ENCODE data around the gene VSTM4.

The VSTM4 gene

GRCh38 chr10:49001870-49002672, 113.3 kb downstream of the VSTM4 start:
- DNase-seq = no peak

- no peak for DNase-seq
Measured at GRCh38 chr10:49001402-49001801, 113.9 kb downstream of the VSTM4 start.

DNA sequence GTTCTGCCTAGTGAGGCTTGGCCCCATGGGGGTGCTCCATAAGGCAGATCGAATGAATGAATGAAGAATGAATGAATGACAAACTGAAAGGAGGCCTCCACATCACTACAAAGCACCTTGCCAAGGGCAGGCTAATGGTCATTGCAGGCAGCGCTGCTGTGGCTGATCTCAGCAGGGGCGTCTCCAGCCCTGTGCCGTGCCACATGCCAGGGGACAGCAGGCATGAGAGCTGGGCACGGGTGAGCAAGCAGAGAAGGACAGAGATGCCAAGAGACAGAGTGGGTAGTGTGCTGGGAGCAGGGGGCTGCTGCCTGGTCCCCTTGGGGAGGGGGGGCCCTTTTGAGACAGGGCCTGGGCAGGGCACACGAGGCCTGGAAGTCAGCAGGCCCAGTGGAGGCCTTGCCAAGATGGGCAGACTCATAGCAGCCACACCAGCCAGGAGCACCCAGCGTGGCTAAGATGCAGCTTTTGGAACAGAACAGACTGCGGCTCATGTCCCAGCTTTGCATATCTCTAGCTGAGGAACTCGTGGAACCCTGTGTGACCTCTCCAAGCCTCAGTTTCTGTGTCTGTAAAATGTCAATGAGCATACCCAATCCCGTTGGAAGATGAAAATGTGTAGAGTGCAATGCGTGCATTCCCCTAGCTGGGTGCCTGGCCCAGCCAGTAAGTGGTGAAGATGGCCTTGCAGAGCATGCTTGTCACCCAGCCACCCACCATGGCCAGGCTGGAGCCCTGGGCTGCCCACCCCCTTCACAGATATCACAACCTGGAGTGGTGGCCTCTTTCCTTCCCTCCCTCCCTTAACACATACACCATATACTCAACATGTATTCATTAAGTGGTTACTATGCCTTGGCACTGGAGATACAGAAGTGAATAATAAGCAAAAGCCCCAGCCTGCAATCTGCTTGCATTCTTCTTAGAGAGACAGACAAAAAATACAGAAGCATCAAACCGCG, 114.6 kb downstream of the VSTM4 start:
- no peak for DNase-seq

- no peak for DNase-seq
Measured at GRCh38 chr10:48999346-48999745, 116.0 kb downstream of the VSTM4 start.

DNA sequence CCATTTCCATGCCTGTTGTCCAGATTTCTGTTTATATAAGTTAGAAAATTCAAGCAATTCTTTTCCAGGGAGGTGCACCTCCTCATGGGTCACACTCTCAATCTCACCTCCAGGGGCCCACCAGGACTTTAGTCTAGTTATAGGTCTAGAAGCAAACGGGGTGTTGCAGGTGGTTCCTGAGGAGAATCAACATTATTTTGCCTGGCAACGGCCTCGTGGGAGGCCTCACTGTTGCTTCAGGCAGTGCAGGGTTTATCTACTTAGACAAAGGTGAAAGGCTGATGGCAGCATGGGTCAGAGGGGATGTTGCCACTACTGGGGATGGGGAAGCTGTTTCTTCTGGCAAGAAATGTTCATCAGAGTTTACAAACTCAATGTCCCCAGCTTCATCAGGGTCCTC, 119.0 kb downstream of the VSTM4 start:
- no peak for DNase-seq

DNA sequence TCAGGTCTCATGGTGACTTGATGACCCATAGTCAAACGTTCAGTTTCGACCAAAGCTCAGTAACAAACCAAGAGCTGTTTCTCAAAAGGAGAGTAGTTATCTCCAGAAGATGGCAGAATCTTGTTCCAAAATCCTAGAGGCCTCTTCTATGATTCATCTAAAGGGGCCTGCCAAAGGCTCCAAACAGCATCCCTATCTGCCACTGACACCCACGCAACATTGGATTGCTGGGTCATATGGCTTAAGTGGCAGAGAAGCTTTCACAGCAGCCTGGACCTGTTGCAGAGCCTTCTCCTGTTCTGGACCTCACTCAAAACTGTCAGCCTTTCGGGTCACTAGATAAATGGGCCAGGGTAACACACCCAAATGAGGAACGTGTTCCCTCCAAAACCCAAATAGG, 121.7 kb downstream of the VSTM4 start:
- DNase-seq = no peak

GRCh38 chr10:48990226-48990625, 125.1 kb downstream of the VSTM4 start:
- DNase-seq = no peak

DNA sequence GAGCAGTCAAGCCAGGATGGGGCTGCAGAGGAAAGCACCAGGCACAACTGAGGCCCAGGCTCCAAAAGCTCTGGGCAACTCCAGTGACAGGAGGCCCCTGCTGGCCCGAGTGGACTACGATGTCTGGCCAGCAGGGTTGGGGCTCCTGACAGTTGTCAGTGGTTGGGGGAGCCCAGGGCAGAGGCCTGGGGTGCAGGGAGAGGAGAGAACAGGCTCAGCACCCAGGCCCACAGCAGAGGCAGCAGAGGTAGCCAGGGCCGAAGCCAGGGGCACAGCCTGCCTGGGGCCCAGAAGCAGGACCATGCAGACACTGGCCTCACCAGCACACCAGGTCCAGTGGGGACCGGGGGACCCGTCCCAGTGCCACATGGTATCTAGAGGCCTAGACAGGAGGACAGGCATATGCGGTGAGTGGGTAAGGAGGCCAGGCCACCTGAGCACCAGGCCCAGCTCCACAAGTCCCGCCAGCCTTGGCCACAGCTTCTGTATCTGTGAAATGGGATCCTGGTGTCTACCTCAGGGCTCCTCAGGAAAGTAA, 129.6 kb downstream of the VSTM4 start:
- no peak for DNase-seq

- no peak for DNase-seq
Measured at GRCh38 chr10:48983648-48984351, 131.5 kb downstream of the VSTM4 start.

GRCh38 chr10:48982584-48982983, 132.7 kb downstream of the VSTM4 start:
- DNase-seq = no peak

GRCh38 chr10:48981310-48981907, 133.9 kb downstream of the VSTM4 start:
- peak; percentile 24 to 27 for DNase-seq

- no peak for DNase-seq
Measured at GRCh38 chr10:48978318-48978717, 137.0 kb downstream of the VSTM4 start.

GRCh38 chr10:48976196-48976595, 139.1 kb downstream of the VSTM4 start:
- no peak for DNase-seq

GRCh38 chr10:48974510-48975156, 140.7 kb downstream of the VSTM4 start:
- no peak for DNase-seq

DNA sequence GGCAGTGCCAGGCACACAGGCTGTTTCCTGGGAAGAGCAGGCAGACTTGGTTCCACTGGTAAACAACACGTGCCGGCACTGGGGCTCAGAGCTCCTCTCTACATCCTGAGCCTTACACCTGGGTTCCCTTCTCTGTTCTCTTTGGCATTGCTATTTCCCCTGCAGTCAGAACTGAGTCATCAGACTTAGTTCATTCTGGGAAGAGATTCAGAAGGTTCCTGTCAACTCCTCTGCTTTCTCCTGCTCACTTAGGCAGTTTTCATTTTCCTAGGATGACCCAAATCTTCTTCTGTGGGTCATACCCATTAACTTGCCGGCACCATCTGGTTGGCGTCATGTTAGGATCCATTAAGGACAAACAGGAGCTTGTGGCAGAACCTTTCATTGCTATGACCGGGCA, 142.3 kb downstream of the VSTM4 start:
- DNase-seq = no peak

DNA sequence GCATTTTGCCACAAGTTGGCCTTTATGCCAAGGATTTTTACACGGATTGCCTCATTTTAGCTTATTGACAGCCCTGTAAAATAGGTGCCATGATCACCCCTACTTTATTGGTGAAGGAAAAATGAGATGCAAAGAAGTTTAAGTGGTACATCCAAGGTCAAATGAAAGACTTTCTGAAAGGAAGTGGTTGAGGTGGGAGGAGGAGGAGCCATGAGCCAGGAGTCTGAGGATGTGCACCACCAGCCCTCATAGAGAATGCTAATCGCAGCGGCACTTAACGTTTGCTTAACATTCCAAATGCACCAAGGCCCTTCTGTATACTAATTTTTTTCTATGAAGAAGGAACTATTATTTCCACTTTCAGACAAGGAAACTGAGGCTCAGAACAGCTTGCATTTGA, 144.7 kb downstream of the VSTM4 start:
- no peak for DNase-seq

- DNase-seq = no peak
Measured at GRCh38 chr10:48970046-48970445, 145.3 kb downstream of the VSTM4 start.

DNA sequence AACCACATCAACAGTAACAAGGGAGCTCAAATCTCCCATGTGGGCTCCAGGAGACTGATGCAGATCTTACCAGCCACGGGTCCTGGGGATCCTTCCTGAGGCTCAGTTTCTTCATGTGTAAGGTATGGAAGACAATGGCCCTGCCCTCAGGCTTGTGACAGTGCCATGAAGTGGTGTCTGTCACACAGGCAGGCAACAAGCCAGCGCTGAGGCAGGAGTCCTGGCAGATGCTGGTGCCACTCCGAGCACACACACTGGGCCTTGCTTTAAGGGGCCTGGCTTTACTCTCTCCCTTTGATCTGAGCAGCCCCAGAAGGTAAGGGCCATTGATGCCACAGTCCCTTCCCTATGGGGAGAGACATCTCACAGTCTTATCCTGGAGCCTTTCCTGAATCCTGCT, 147.3 kb downstream of the VSTM4 start:
- no peak for DNase-seq

DNA sequence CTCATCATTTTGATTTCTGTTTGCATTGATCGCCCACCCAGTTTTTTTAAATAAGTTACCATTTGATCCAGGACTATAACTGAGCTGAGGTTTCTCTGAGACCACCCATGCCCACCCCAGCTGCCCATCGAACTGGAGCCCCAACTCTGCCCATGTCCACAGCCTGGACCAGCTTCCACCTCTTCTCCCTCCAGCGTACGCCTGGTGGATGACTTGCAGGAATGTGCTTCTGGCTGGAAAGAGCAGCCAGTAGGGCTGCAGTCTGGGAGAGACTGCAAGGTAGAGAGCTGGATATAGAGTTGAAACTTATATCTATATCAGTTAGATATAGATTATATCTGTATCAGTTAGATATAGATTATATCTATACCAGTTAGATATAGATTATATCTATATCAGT, 149.9 kb downstream of the VSTM4 start:
- no peak for DNase-seq
